ES-I3 (cell line): ENCODE results near the gene MYO1B.

Experiments used
- H3K36me3 ChIP-seq: 2 replicates; pipeline ENCODE4 v1.6.1; 2013; ENCODE audit warnings: mild to moderate bottlenecking, low read length, control low read depth, moderate library complexity; ENCODE audit not compliant: insufficient read depth
- H3K4me1 ChIP-seq: 2 replicates; pipeline ENCODE4 v1.6.1; 2013; ENCODE audit warnings: mild to moderate bottlenecking, control low read depth, low read length; ENCODE audit not compliant: insufficient read depth
- H3K9ac ChIP-seq: 2 replicates; pipeline ENCODE4 v1.6.1; 2013; ENCODE audit warnings: low read depth, mild to moderate bottlenecking, low read length, moderate library complexity
- H3K9me3 ChIP-seq: 2 replicates; pipeline ENCODE4 v1.6.1; 2013; ENCODE audit warnings: mild to moderate bottlenecking, low read length, moderate library complexity; ENCODE audit not compliant: control insufficient read depth, insufficient read depth

The MYO1B gene

GRCh38 chr2:191240871-191241270, 4.3 kb upstream of the MYO1B start:
- no peaks in the 10 kb centered on the region for H3K4me1 ChIP-seq
- no peaks in the 10 kb centered on the region; the same call in 1 of the 2 replicates for H3K36me3 ChIP-seq
- H3K9me3 ChIP-seq, result no peaks in the 10 kb centered on the region; the same call in 1 of the 2 replicates
- no peak overlapping the region for H3K9ac ChIP-seq

- Histone ChIP-seq H3K9ac (no peak overlapping the region), H3K4me1 (no peaks in the 10 kb centered on the region), H3K36me3 (no peaks in the 10 kb centered on the region; the same call in 1 of the 2 replicates), H3K9me3 (no peaks in the 10 kb centered on the region; the same call in 1 of the 2 replicates)
These were observed 3.8 kb upstream of the MYO1B start for GRCh38 chr2:191241418-191241817.

- Histone ChIP-seq H3K4me1 (peaks cover 14% of the 10 kb centered on the region), H3K9ac (no peak overlapping the region)
These were observed 2.0 kb upstream of the MYO1B start for GRCh38 chr2:191243154-191243553.

GRCh38 chr2:191244350-191244749, 854 bp upstream of the MYO1B start:
- Histone ChIP-seq H3K4me1 (peaks cover 26% of the 10 kb centered on the region), H3K9ac (no peak overlapping the region), H3K36me3 (no peaks in the 10 kb centered on the region), H3K9me3 (no peaks in the 10 kb centered on the region; the same call in 1 of the 2 replicates)

More at GRCh38 chr2:191243154-191243553, 2.0 kb upstream of the MYO1B start:
- H3K36me3 ChIP-seq, result no peaks in the 10 kb centered on the region; the same call in 1 of the 2 replicates
- no peaks in the 10 kb centered on the region; the same call in 1 of the 2 replicates for H3K9me3 ChIP-seq

- Histone ChIP-seq H3K9me3 (no peaks in the 10 kb centered on the region; the same call in 1 of the 2 replicates), H3K9ac (peak overlapping the region; percentile 97), H3K36me3 (no peaks in the 10 kb centered on the region), H3K4me1 (peaks cover 38% of the 10 kb centered on the region)
These were observed 796 bp downstream of the MYO1B start for GRCh38 chr2:191245869-191246531.

GRCh38 chr2:191246820-191247380, 1.7 kb downstream of the MYO1B start:
- H3K9ac ChIP-seq, result peak overlapping the region; percentile 97; the same call in 1 of the 2 replicates
- H3K9me3 ChIP-seq, result no peaks in the 10 kb centered on the region; the same call in 1 of the 2 replicates
- peaks cover 39% of the 10 kb centered on the region for H3K4me1 ChIP-seq
- H3K36me3 ChIP-seq, result no peaks in the 10 kb centered on the region

GRCh38 chr2:191247381-191248057, 2.3 kb downstream of the MYO1B start:
- Histone ChIP-seq H3K4me1 (peaks cover 39% of the 10 kb centered on the region), H3K9ac (peak overlapping the region; percentile 97; the same call in 1 of the 2 replicates), H3K9me3 (no peaks in the 10 kb centered on the region; the same call in 1 of the 2 replicates), H3K36me3 (no peaks in the 10 kb centered on the region)

GRCh38 chr2:191249156-191249813, 4.1 kb downstream of the MYO1B start:
- Histone ChIP-seq H3K9ac (no peak overlapping the region), H3K4me1 (peaks cover 39% of the 10 kb centered on the region), H3K36me3 (no peaks in the 10 kb centered on the region), H3K9me3 (no peaks in the 10 kb centered on the region)

GRCh38 chr2:191250400-191250799, 5.2 kb downstream of the MYO1B start:
- H3K9me3 ChIP-seq, result no peaks in the 10 kb centered on the region
- no peaks in the 10 kb centered on the region for H3K36me3 ChIP-seq
- H3K9ac ChIP-seq, result no peak overlapping the region
- peaks cover 40% of the 10 kb centered on the region for H3K4me1 ChIP-seq

GRCh38 chr2:191250986-191251385, 5.8 kb downstream of the MYO1B start:
- H3K9ac ChIP-seq, result no peak overlapping the region

GRCh38 chr2:191252699-191253098, 7.5 kb downstream of the MYO1B start:
- H3K4me1 ChIP-seq, result peaks cover 41% of the 10 kb centered on the region
- H3K9ac ChIP-seq, result no peak overlapping the region
- no peaks in the 10 kb centered on the region for H3K36me3 ChIP-seq
- no peaks in the 10 kb centered on the region for H3K9me3 ChIP-seq

More at GRCh38 chr2:191250986-191251385, 5.8 kb downstream of the MYO1B start:
- H3K9me3 ChIP-seq, result no peaks in the 10 kb centered on the region
- no peaks in the 10 kb centered on the region for H3K36me3 ChIP-seq
- peaks cover 46% of the 10 kb centered on the region for H3K4me1 ChIP-seq

GRCh38 chr2:191253476-191253875, 8.3 kb downstream of the MYO1B start:
- Histone ChIP-seq H3K9me3 (no peaks in the 10 kb centered on the region), H3K4me1 (peaks cover 33% of the 10 kb centered on the region), H3K9ac (no peak overlapping the region), H3K36me3 (no peaks in the 10 kb centered on the region)

GRCh38 chr2:191255271-191255670, 10.1 kb downstream of the MYO1B start:
- Histone ChIP-seq H3K4me1 (peaks cover 19% of the 10 kb centered on the region), H3K9ac (no peak overlapping the region), H3K9me3 (no peaks in the 10 kb centered on the region), H3K36me3 (no peaks in the 10 kb centered on the region)

GRCh38 chr2:191255756-191256312, 10.6 kb downstream of the MYO1B start:
- Histone ChIP-seq H3K36me3 (no peaks in the 10 kb centered on the region), H3K9me3 (no peaks in the 10 kb centered on the region), H3K9ac (no peak overlapping the region), H3K4me1 (peaks cover 14% of the 10 kb centered on the region)
